Rectal smooth muscle tissue (tissue), 1 donor: ENCODE data around the gene TXK.

Experiments used
- H3K27ac ChIP-seq: one replicate; pipeline ENCODE4 v1.7.0; 2013; ENCODE audit warnings: low read depth, low read length, inconsistent platforms
- H3K27me3 ChIP-seq: one replicate; pipeline ENCODE4 v1.7.0; 2013; ENCODE audit warnings: low read length; ENCODE audit not compliant: control insufficient read depth, insufficient read depth
- H3K36me3 ChIP-seq: one replicate; pipeline ENCODE4 v1.7.0; 2013; ENCODE audit warnings: low read length; ENCODE audit not compliant: control insufficient read depth, insufficient read depth
- H3K4me1 ChIP-seq: one replicate; pipeline ENCODE4 v1.7.0; 2013; ENCODE audit warnings: low read length; ENCODE audit not compliant: control insufficient read depth, insufficient read depth
- H3K4me3 ChIP-seq: one replicate; pipeline ENCODE4 v1.7.0; 2013; ENCODE audit warnings: low read length
- H3K9ac ChIP-seq: one replicate; pipeline ENCODE4 v1.7.0; 2013; ENCODE audit warnings: low read length

Gene TXK

GRCh38 chr4:48130100-48130499 lies 4.0 kb downstream of the TXK start:
- Histone ChIP-seq H3K9ac (no peak overlapping the region), H3K27ac (no peak overlapping the region), H3K4me3 (no peak overlapping the region), H3K4me1 (no peaks in the 10 kb centered on the region), H3K27me3 (no peaks in the 10 kb centered on the region), H3K36me3 (no peaks in the 10 kb centered on the region)

DNA sequence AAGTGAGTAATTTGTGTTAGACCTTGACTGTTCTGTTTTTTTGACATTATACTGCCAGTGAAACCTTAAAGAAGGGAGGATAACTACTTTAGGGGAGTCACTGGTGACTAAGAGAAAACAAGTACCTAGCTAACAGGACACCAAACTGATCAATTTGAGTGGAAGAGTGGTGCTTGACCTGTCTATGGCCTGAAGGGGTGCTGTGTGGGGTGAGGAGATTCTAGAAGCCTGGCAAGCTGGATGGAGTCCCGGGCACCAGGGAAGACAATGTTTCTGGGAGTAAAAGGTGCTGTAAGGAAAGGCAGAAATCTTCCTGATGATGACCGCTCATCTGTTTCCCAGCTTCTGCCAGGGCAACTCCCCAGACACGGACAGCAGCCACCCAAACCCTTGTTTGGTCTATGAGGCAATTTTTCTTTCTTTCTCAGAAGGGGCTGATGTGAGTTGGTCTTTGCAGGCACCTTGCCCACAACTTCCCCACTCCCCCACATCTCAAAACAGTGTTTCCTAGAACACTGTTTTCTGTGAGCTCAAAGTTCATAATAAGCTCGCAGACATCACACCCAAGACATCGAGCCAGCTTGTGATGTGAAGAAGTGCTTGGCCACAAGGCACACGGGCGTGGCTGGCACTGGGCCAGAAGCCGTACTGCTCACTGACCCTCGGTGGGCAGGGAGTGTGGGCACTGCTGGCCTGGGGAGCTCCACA lies 4.6 kb downstream of the TXK start:
- no peaks in the 10 kb centered on the region for H3K36me3 ChIP-seq
- H3K9ac ChIP-seq = no peak overlapping the region
- H3K4me1 ChIP-seq = no peaks in the 10 kb centered on the region
- H3K4me3 ChIP-seq = no peak overlapping the region
- no peak overlapping the region for H3K27ac ChIP-seq
- no peaks in the 10 kb centered on the region for H3K27me3 ChIP-seq

DNA sequence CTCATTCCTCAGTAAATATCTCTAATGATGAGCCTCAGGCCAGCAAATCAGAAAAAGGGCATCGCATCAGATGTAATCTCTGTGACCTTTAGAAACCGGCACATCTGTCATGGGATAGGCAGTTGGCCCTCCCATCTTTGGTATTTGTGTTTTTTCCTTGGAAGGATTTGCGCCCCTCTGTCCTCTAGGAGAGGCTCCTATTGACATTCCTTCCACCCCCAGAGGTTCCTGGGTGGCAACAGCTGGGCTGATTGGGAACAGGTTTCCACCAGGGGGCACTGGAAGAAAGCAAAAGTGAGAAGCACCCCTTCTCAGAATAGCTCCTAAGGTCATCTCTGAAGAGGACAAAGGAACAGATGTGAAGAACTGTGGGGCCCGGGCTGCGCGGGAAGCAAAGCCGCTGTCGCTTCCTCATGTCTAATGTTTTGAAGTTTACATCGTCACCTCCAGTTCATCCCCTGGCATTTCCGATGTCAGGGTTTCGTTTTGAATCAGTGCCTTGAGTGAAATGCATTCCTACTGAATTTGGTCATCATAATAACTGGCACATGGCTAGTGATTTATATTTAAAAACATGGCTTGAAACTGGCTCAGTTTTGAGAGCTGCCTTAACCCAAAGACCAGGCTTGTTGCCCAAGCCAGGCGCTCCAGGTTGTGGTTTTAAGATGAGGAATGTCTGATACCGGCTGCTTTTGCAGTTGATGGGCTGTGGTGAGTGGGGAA lies 6.2 kb downstream of the TXK start:
- Histone ChIP-seq H3K36me3 (no peaks in the 10 kb centered on the region), H3K4me3 (no peak overlapping the region), H3K9ac (no peak overlapping the region), H3K27ac (no peak overlapping the region), H3K27me3 (no peaks in the 10 kb centered on the region), H3K4me1 (no peaks in the 10 kb centered on the region)

DNA sequence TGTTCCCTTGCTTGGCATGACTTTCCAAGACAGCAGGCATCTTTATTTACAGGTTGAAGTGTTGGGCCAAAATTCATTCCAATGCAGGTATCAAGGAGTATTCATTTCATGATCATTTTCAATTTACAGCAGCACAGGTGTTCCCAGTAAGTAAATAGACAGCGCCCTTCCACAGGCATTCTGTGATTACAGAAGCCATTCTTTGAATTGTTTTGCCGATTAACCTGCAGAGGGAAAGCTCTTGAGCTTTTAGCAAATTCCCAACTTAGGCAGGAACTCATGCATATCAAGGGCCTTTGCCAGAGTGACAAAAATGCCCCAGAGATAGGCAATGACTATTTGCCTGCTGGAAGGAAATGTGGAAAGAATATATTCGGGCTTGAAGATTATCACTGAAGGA lies 6.8 kb downstream of the TXK start:
- Histone ChIP-seq H3K4me1 (no peaks in the 10 kb centered on the region), H3K27me3 (no peaks in the 10 kb centered on the region), H3K36me3 (no peaks in the 10 kb centered on the region), H3K9ac (no peak overlapping the region), H3K4me3 (no peak overlapping the region), H3K27ac (no peak overlapping the region)

DNA sequence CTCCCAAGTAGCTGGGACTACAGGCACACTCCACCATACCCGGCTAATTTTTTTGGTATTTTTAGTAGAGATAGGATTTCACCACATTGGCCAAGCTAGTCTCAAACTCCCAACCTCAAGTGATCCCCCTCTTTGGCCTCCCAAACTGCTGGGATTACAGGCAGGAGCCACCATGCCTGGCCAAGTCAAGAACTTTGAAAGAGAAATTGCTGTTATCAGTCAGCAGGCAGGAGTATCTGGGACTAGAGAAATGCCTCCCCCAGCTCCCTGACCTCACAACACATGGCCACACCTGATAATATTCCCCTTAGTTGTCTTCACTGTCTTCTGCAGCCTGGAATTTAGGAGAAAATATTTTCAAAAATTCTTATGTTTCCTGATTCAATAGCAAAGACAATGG lies 7.4 kb downstream of the TXK start:
- H3K27me3 ChIP-seq = no peaks in the 10 kb centered on the region
- no peak overlapping the region for H3K27ac ChIP-seq
- no peak overlapping the region for H3K9ac ChIP-seq
- no peaks in the 10 kb centered on the region for H3K4me1 ChIP-seq
- no peak overlapping the region for H3K4me3 ChIP-seq
- H3K36me3 ChIP-seq = no peaks in the 10 kb centered on the region

- Histone ChIP-seq H3K27me3 (no peaks in the 10 kb centered on the region), H3K36me3 (no peaks in the 10 kb centered on the region), H3K9ac (no peak overlapping the region), H3K4me3 (no peak overlapping the region), H3K4me1 (no peaks in the 10 kb centered on the region), H3K27ac (no peak overlapping the region)
Observed at GRCh38 chr4:48124870-48125269, 9.2 kb downstream of the TXK start.

DNA sequence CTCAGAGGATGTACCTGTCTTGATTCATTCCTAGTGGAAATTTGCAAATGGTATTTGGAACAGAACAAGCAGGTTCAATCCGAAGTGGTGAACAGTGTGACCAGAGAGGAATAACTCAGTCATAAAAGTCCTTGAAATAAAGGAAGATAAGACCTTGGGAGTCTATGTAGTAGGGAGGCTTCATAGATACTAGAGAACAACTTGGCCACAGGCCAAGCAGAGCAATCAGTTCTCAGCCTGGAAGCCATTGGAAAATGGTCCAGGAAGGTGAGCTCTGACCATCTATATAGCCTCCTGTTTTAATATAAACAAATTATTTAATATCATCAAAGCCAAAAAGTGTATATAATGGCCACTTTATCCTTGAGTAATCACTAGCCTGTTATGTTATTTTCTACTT lies 11.3 kb downstream of the TXK start:
- H3K36me3 ChIP-seq = no peaks in the 10 kb centered on the region
- H3K9ac ChIP-seq = no peak overlapping the region
- no peaks in the 10 kb centered on the region for H3K4me1 ChIP-seq
- H3K27me3 ChIP-seq = no peaks in the 10 kb centered on the region
- H3K27ac ChIP-seq = no peak overlapping the region
- no peak overlapping the region for H3K4me3 ChIP-seq

GRCh38 chr4:48121180-48121579 lies 12.9 kb downstream of the TXK start:
- H3K4me3 ChIP-seq = no peak overlapping the region

DNA sequence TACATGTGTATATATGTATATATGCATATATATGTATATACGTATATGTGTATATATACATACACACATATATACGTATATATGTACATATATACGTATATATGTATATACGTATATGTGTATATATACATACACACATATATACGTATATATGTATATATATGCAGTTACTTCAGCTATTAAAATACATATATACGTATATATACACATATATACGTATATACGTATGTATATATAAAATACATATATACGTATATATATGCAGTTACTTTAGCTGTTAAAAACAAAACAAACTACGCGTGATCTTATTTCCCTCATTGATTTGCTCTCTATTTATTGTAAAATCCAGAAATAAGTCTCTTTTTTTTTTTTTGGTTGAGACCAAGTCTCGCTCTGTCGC lies 13.9 kb downstream of the TXK start:
- Histone ChIP-seq H3K4me1 (no peaks in the 10 kb centered on the region), H3K9ac (no peak overlapping the region), H3K36me3 (no peaks in the 10 kb centered on the region), H3K4me3 (no peak overlapping the region), H3K27ac (no peak overlapping the region), H3K27me3 (no peaks in the 10 kb centered on the region)

More at GRCh38 chr4:48121180-48121579, 12.9 kb downstream of the TXK start:
- Histone ChIP-seq H3K27me3 (no peaks in the 10 kb centered on the region), H3K27ac (no peak overlapping the region), H3K9ac (no peak overlapping the region), H3K4me1 (no peaks in the 10 kb centered on the region), H3K36me3 (no peaks in the 10 kb centered on the region)

DNA sequence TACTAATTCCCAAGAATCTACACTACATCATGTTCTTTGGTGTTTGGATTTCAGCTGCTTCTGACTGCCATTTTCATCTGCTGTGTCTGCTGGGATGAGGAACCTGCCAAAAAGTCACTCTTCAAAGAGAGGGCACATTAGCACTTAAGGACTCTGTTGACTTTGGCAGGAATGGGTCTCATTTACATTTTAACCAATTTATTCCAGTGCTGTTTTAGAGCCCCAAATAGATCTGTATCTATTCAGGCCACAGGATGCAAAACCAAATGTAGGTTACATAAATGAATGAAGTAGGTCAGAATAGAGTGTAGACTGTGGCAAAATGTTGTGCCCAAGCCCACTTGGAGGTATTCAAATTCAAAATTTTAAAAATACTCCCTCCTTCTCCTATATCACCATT lies 14.4 kb downstream of the TXK start:
- no peaks in the 10 kb centered on the region for H3K27me3 ChIP-seq
- no peak overlapping the region for H3K4me3 ChIP-seq
- no peak overlapping the region for H3K9ac ChIP-seq
- H3K4me1 ChIP-seq = no peaks in the 10 kb centered on the region
- no peaks in the 10 kb centered on the region for H3K36me3 ChIP-seq
- H3K27ac ChIP-seq = no peak overlapping the region

DNA sequence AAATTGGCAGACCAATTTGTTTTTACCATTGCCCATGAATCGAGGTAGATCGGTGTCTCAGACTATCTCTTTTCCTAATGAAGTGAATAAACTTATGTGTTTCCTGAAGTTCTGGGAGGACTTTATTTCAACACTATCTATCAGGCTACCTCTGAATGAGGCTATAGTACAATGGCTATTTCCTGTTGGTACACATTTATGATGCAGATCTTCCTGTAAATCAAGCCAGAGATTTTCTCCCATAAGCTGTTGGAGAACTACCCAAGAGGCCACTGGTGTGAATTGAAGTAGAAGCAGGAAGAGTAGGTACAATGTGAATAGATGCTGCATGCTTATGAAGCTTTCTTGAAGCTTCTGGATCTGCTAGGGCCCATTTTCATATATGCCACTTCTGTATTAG lies 16.0 kb downstream of the TXK start:
- Histone ChIP-seq H3K36me3 (no peaks in the 10 kb centered on the region), H3K4me3 (no peak overlapping the region), H3K4me1 (no peaks in the 10 kb centered on the region), H3K27ac (no peak overlapping the region), H3K9ac (no peak overlapping the region), H3K27me3 (no peaks in the 10 kb centered on the region)

- H3K9ac ChIP-seq = no peak overlapping the region
- H3K4me1 ChIP-seq = no peaks in the 10 kb centered on the region
- H3K36me3 ChIP-seq = no peaks in the 10 kb centered on the region
- H3K4me3 ChIP-seq = no peak overlapping the region
- no peak overlapping the region for H3K27ac ChIP-seq
- H3K27me3 ChIP-seq = no peaks in the 10 kb centered on the region
Observed at GRCh38 chr4:48116582-48116981, 17.5 kb downstream of the TXK start.

DNA sequence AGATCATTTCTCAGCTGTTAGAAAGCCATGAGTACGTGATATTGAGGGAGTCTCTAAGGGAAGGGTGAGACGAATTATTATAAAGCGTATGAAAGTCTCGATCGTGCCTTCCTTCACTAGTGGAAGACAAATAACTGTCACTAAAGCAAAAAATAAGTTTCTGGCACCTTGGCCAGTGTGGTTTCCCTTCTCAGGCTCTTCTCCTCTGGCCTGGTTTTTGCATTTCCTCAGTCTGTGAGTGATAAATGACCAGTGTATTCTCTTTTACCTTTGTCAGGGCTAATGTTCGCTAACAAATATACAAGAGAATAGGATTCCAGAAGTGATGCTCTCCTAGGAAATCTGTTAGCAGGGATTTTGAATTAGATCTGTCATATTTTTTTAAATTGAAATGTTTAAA lies 19.6 kb downstream of the TXK start:
- Histone ChIP-seq H3K27me3 (no peaks in the 10 kb centered on the region), H3K36me3 (no peaks in the 10 kb centered on the region)

More for the DNA sequence above, 19.6 kb downstream of the TXK start:
- no peaks in the 10 kb centered on the region for H3K4me1 ChIP-seq
- H3K4me3 ChIP-seq = no peak overlapping the region
- no peak overlapping the region for H3K9ac ChIP-seq
- H3K27ac ChIP-seq = no peak overlapping the region
